NT2/D1 (cell line): ENCODE results near the gene DLX1.

Experiments
- YY1 ChIP-seq: IDR thresholded peaks from 2 replicates; pipeline ENCODE4 v1.6.1; 2011; ENCODE audit not compliant: insufficient read length, insufficient read depth
- ZNF274 ChIP-seq: IDR thresholded peaks from 2 replicates; pipeline ENCODE4 v1.6.1; 2011; ENCODE audit warnings: mild to moderate bottlenecking, low read depth, low read length

DNA sequence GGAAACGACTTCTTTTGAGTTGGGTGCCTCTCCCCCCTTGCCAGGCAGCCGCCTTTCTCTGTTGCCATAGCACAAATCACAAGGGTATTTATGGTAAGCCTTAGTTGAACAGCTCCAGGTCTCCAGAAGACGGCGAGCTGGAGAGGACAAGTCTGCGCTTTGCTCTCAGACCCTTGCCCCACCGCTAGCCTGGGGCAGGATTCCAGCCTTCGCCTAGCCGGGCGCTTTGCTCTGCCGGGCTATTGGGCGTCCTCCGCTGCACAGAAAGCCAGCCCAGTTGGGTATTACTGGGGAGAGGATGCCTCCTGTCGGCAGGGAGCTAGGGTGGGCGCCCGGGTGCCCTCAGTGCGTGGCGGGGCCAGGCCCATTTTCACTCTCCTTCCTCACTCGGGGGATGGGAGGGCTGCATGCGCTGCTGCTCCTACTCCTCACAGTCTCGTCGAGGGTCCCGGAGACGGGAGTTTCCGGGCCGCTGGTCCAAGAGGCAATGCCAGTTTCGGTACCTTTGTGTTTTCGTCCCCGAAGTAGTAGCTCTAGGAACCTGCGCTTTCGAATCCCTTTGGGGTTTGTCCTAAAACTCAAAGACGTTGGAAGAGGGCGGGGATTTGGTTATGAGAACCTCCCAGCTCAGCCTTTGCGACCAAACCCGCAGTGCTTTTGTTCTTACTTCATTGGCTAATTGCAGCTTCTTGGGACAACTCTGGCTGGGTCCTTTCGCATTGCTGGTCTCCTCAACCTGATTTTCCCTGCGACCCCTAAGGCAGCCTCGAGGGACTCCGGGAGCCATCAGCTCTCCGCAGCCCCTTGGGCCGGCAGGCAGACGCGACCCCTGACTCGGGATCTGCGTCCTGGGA is 21.0 kb downstream of the DLX1 start:
- TF ChIP-seq ZNF274 = no peak
- no peak for TF ChIP-seq YY1
